T-helper 9 cell (primary cell): ENCODE results near the gene RASA4.
"Not testable (repeated sequence)": the region's sequence is repeated elsewhere in the genome, so short reads cannot be mapped to it uniquely, and the experiment has no call there.

Experiments used
- DNase-seq: peaks from one replicate; pipeline ENCODE4 v3.0.0-alpha.2; 2020

Gene RASA4

GRCh38 chr7:102542771-102543170 lies 73.8 kb downstream of the RASA4 start:
- DNase-seq: not testable (repeated sequence)

GRCh38 chr7:102542083-102542482 lies 74.5 kb downstream of the RASA4 start:
- DNase-seq: not testable (repeated sequence)

- DNase-seq: not testable (repeated sequence)
Observed at GRCh38 chr7:102540604-102541003, 76.0 kb downstream of the RASA4 start.

GRCh38 chr7:102535062-102535615 lies 81.4 kb downstream of the RASA4 start:
- not testable (repeated sequence) for DNase-seq

GRCh38 chr7:102532127-102532526 lies 84.4 kb downstream of the RASA4 start:
- DNase-seq: not testable (repeated sequence)

GRCh38 chr7:102531583-102531982 lies 85.0 kb downstream of the RASA4 start:
- not testable (repeated sequence) for DNase-seq

GRCh38 chr7:102527822-102528793 lies 88.4 kb downstream of the RASA4 start:
- DNase-seq: not testable (repeated sequence)

- DNase-seq: not testable (repeated sequence)
Observed at GRCh38 chr7:102527182-102527581, 89.4 kb downstream of the RASA4 start.

GRCh38 chr7:102524803-102525202 lies 91.8 kb downstream of the RASA4 start:
- not testable (repeated sequence) for DNase-seq
